ENCODE measurements around the gene IL6ST.

IL6ST gene

DNA sequence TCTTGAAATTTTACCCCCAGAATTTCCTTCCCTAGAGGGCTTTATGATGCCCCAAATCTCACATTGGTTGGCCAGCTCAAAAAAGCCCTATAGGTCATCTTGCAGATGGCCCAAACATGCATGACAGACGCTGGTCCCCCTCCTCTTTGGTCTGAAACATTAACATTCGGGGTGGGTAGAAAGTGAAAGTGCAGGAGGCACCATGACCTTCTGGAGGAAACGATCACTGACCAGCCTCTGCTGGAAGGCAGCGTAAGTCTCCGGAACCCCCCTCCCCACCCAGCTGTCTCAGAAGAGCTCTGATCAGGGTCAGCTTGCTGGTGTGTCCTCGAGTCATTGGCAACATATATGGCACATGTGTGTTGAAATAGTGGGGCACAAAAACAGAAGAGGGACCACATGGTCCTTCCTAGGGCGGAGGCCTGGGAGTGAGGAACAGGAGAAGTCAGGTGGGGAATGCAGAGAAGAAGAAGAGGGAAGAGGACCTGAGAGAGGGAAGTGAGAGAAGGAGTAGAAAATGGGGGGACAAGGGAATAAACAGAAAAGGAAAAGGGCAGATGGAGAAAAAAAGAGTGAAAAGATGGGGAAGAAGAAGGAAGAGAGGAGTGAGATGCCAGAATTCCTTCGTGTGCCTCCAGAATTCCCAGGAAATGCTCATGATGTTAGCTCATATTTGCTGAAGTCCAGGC lies 97.4 kb downstream of the IL6ST start:
- no peak for DNase-seq (ENCODE audit: low read depth)
- no peak overlapping the region for H3K4me3 ChIP-seq (ENCODE audit: control insufficient read depth, low read depth, low read length)
- TF ChIP-seq CTCF (conservative IDR thresholded peaks at IDR 0.05; ENCODE audit: control insufficient read depth, insufficient read depth, low read depth, low read length), result no peak

- no peak overlapping the region for H3K4me3 ChIP-seq (ENCODE audit: control insufficient read depth, low read depth, low read length)
- DNase-seq (ENCODE audit: low read depth), result peak; percentile 44
- no peak for TF ChIP-seq CTCF (conservative IDR thresholded peaks at IDR 0.05; ENCODE audit: control insufficient read depth, insufficient read depth, low read depth, low read length)
Observed at GRCh38 chr5:55896663-55897062, 98.1 kb downstream of the IL6ST start.

GRCh38 chr5:55896238-55896637 lies 98.5 kb downstream of the IL6ST start:
- H3K4me3 ChIP-seq (ENCODE audit: control insufficient read depth, low read depth, low read length), result no peak overlapping the region

DNA sequence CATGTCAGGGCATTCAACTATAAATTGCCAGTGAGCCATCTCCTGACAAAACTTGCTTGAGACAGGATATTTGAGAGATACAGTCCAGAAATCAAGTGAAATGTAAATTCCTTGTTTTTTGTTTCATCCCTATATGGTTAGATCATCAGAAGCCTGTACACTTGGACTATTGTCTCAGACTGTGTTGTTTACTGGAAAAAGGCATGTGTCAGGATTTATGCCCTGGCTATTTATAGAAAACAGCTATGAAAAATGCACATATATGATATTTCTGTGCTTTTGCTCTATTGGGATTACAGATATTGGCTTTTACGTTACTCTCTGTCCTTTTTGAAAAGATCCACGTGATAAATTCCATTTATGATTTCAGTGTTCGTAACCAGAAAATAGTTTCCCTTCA lies 99.4 kb downstream of the IL6ST start:
- no peak overlapping the region for H3K4me3 ChIP-seq (ENCODE audit: control insufficient read depth, low read depth, low read length)
- no peak for DNase-seq (ENCODE audit: low read depth)
- TF ChIP-seq CTCF (conservative IDR thresholded peaks at IDR 0.05; ENCODE audit: control insufficient read depth, insufficient read depth, low read depth, low read length), result no peak

More at GRCh38 chr5:55896238-55896637, 98.5 kb downstream of the IL6ST start:
- DNase-seq (ENCODE audit: low read depth), result no peak
- TF ChIP-seq CTCF (conservative IDR thresholded peaks at IDR 0.05; ENCODE audit: control insufficient read depth, insufficient read depth, low read depth, low read length), result no peak

DNA sequence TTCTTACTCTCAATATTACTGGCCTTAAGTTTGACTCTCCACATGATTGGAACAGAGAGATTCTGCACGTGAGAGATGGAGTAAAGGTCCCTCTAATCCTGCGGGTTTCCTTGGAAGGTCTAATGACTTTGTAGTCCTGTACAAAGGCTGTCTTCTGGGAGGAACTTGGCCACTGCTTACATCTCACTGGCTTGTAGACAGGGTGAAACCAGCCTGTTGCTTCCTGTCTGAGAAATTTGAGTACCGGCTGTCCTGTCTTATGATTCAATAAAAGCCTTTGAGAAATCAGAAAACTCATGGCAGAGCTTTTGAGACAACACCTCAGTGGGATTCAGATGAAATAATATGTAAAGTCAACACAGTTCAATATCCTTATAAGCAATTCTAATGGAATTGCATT lies 100.6 kb downstream of the IL6ST start:
- no peak for DNase-seq (ENCODE audit: low read depth)
- H3K4me3 ChIP-seq (ENCODE audit: control insufficient read depth, low read depth, low read length), result no peak overlapping the region
- TF ChIP-seq CTCF (conservative IDR thresholded peaks at IDR 0.05; ENCODE audit: control insufficient read depth, insufficient read depth, low read depth, low read length), result no peak

DNA sequence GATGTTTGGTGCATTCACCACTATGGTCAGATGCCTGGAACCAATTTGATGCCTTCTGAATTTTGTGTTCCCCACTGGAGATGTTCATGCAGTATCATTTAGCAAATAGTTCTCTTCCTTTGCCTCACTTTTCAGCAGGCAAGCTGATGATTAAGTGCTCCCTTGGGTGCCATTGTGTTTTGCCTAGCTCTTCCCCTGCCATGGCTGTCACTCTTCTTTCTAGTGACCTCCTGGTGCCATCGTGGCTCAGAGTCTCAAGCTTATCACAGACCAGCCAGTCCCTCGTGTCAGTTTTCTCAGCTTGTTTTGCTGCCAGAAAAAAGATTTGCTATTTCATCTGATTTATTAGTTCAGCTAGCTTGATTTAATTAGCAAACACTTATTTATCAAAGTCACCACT lies 102.3 kb downstream of the IL6ST start:
- TF ChIP-seq CTCF (conservative IDR thresholded peaks at IDR 0.05; ENCODE audit: control insufficient read depth, insufficient read depth, low read depth, low read length), result no peak
- H3K4me3 ChIP-seq (ENCODE audit: control insufficient read depth, low read depth, low read length), result no peak overlapping the region
- DNase-seq (ENCODE audit: low read depth), result peak; percentile 25

- DNase-seq (ENCODE audit: low read depth), result no peak
- H3K4me3 ChIP-seq (ENCODE audit: control insufficient read depth, low read depth, low read length), result no peak overlapping the region
- no peak for TF ChIP-seq CTCF (conservative IDR thresholded peaks at IDR 0.05; ENCODE audit: control insufficient read depth, insufficient read depth, low read depth, low read length)
Observed at GRCh38 chr5:55888205-55888604, 106.6 kb downstream of the IL6ST start.

Data from fibroblast of mammary gland (primary cell).